Liver (tissue), 9 donors: Measurements from ENCODE around the gene DYNLT2. TPM values are rescaled to one million over a fixed set of nuclear protein-coding genes. Genes with fewer than 3 reads are reported as not detected.

Source experiments
- DNase-seq: peaks from one replicate; pipeline ENCODE4 v3.0.0-alpha.2; 2017; ENCODE audit warnings: low spot score
- H3K27ac ChIP-seq, 2 donors: one replicate each; pipeline ENCODE4 v1.7.0; 2013; ENCODE audit warnings: inconsistent platforms in 2 of 2, low read length in 2 of 2, control low read depth in 1 of 2, low read depth in 1 of 2, mild to moderate bottlenecking in 1 of 2
- H3K27me3 ChIP-seq, 4 donors: one replicate each; pipeline versions ENCODE4 v1.6.1 to v1.7.0; 2013; ENCODE audit warnings: low read length in 3 of 4, inconsistent platforms in 1 of 4, mild to moderate bottlenecking in 1 of 4, moderate library complexity in 1 of 4; ENCODE audit not compliant: control insufficient read depth in 4 of 4, insufficient read depth in 4 of 4
- H3K36me3 ChIP-seq, 4 donors: one replicate each; pipeline versions ENCODE4 v1.6.1 to v1.7.0; 2013; ENCODE audit warnings: low read length in 3 of 4, mild to moderate bottlenecking in 3 of 4, low read depth in 1 of 4, moderate library complexity in 1 of 4; ENCODE audit not compliant: control insufficient read depth in 4 of 4, insufficient read depth in 3 of 4
- H3K4me1 ChIP-seq, 4 donors: one replicate each; pipeline versions ENCODE4 v1.6.1 to v1.7.0; 2013; ENCODE audit warnings: low read length in 3 of 4, mild to moderate bottlenecking in 3 of 4, moderate library complexity in 1 of 4; ENCODE audit not compliant: control insufficient read depth in 4 of 4, insufficient read depth in 4 of 4
- H3K4me3 ChIP-seq, 3 donors: one replicate each; pipeline versions ENCODE4 v1.6.1 to v1.7.0; 2013; ENCODE audit warnings: low read length in 3 of 3, control low read depth in 1 of 3, low read depth in 1 of 3, mild to moderate bottlenecking in 1 of 3
- H3K9ac ChIP-seq, 2 donors: one replicate each; pipeline ENCODE4 v1.7.0; 2013; ENCODE audit warnings: low read length in 2 of 2, mild to moderate bottlenecking in 2 of 2, moderate library complexity in 2 of 2, control low read depth in 1 of 2, low read depth in 1 of 2
- H3K9me3 ChIP-seq, 4 donors: one replicate each; pipeline versions ENCODE4 v1.6.1 to v1.7.0; 2013; ENCODE audit warnings: low read length in 3 of 4; ENCODE audit not compliant: control insufficient read depth in 4 of 4
- CTCF ChIP-seq: fragments of 150-350 bp; IDR thresholded peaks from 2 replicates; pipeline ENCODE4 v1.5.1; 2017; ENCODE audit warnings: improper control_type of control experiment, low read depth, low read length; ENCODE audit not compliant: missing input control
- EGR1 ChIP-seq, 2 donors: IDR thresholded peaks; 2 replicates each; pipeline ENCODE4 v1.6.1; 2016 to 2018; ENCODE audit warnings: antibody characterized with exemption in 2 of 2, low read depth in 2 of 2
- FOXA1 ChIP-seq: IDR thresholded peaks from 2 replicates; pipeline ENCODE4 v1.6.1; 2016; ENCODE audit warnings: antibody characterized with exemption
- HNF4A ChIP-seq, 2 donors: conservative IDR thresholded peaks; 2 replicates each; pipeline ENCODE4 v1.6.1; 2016; ENCODE audit warnings: antibody characterized with exemption in 2 of 2, mild to moderate bottlenecking in 2 of 2
- JUND ChIP-seq, 2 donors: IDR thresholded peaks; 2 replicates each; pipeline ENCODE4 v1.6.1; 2016; ENCODE audit warnings: antibody characterized with exemption in 2 of 2
- NR2F2 ChIP-seq: IDR thresholded peaks from 2 replicates; pipeline ENCODE4 v1.6.1; 2016; ENCODE audit warnings: antibody characterized with exemption
- RAD21 ChIP-seq, 2 donors: IDR thresholded peaks; 2 replicates each; pipeline ENCODE4 v1.6.1; 2016; ENCODE audit warnings: antibody characterized with exemption in 2 of 2, mild to moderate bottlenecking in 2 of 2
- REST ChIP-seq: IDR thresholded peaks from 2 replicates; pipeline ENCODE4 v1.6.1; 2016; ENCODE audit warnings: antibody characterized with exemption, mild to moderate bottlenecking
- RXRA ChIP-seq, 2 donors: IDR thresholded peaks; 2 replicates each; pipeline ENCODE4 v1.6.1; 2017 to 2018; ENCODE audit warnings: antibody characterized with exemption in 2 of 2, mild to moderate bottlenecking in 1 of 2
- SP1 ChIP-seq: IDR thresholded peaks from 2 replicates; pipeline ENCODE4 v1.6.1; 2018; ENCODE audit warnings: antibody characterized with exemption, mild to moderate bottlenecking
- WGBS: extraction: QIAGEN DNeasy Blood & Tissue Kit; methylation state at CpG from one replicate; pipeline ENCODE4 v1.1.7; 2013; 5-methylcytosine and 5-hydroxymethylcytosine counted together
- polyA plus RNA-seq, 2 donors: library from polyadenylated mRNA; stranded (reverse) in 1 of 2; unstranded in 1 of 2; fragments of 200-250 nt in 1 of 2; fragments of >200 nt in 1 of 2; fragmentation: Nextera tagmentation in 1 of 2; extraction: Ambion mirVana in 1 of 2; gene quantifications; one replicate each; pipeline versions ENCODE4 v1.2.1 to v1.2.3, GENCODE V29; 2013 to 2015
- total RNA-seq, 2 donors: library from RNA; depleted of rRNA; stranded (reverse); fragments of >200 nt; gene quantifications; one replicate each; pipeline ENCODE4 v1.2.3, GENCODE V29; 2014
- donor health status: healthy.
- donor health status: healthy.
- donor health status: healthy.
- donor health status: healthy.
- donor health status: healthy.

DYNLT2 gene
- total and polyA plus RNA-seq, 4 donors: 0.37 to 2.3 (median 1.2) TPM

- WGBS: 94% methylated on average over 9 of the region's 9 CpGs
- Histone ChIP-seq H3K9ac (no peak overlapping the region), H3K9me3 (no peaks in the 10 kb centered on the region), H3K27ac (no peak overlapping the region), H3K36me3 (peaks cover 0 to 14% (median 4%) of the 10 kb centered on the region in 4 donors), H3K4me3 (no peak overlapping the region), H3K27me3 (no peaks in the 10 kb centered on the region), H3K4me1 (peaks cover 0 to 14% (median 10%) of the 10 kb centered on the region in 4 donors)
- TF ChIP-seq HNF4A (conservative IDR thresholded peaks at IDR 0.05): no peak
- TF ChIP-seq CTCF: no peak
- no peak for TF ChIP-seq JUND (IDR thresholded peaks at IDR 0.05)
- TF ChIP-seq EGR1 (IDR thresholded peaks at IDR 0.05; ENCODE audit: low read depth in 2 of 2): no peak
- no peak for TF ChIP-seq RXRA (IDR thresholded peaks at IDR 0.05)
- TF ChIP-seq REST: no peak
- no peak for TF ChIP-seq NR2F2
- TF ChIP-seq SP1: no peak
- DNase-seq: no peak
Measured at GRCh38 chr6:169785566-169785965, 34.2 kb upstream of the DYNLT2 start.

- Histone ChIP-seq H3K9ac (no peak overlapping the region), H3K4me1 (peaks cover 0 to 12% (median 8%) of the 10 kb centered on the region in 4 donors), H3K4me3 (no peak overlapping the region), H3K36me3 (peaks cover 0 to 19% (median 6%) of the 10 kb centered on the region in 4 donors), H3K27ac (no peak overlapping the region), H3K27me3 (no peaks in the 10 kb centered on the region), H3K9me3 (no peaks in the 10 kb centered on the region)
- no peak for DNase-seq
- 92% methylated on average over 12 of the region's 12 CpGs for WGBS
- no peak for TF ChIP-seq FOXA1
- no peak for TF ChIP-seq EGR1 (IDR thresholded peaks at IDR 0.05; ENCODE audit: low read depth in 2 of 2)
- TF ChIP-seq REST: no peak
- no peak for TF ChIP-seq RAD21 (IDR thresholded peaks at IDR 0.05)
Measured at GRCh38 chr6:169784821-169785340, 33.5 kb upstream of the DYNLT2 start.
